ENCODE measurements around the gene UGT1A6. TPM values are rescaled to one million over a fixed set of nuclear protein-coding genes. Genes with fewer than 3 reads are reported as not detected.

UGT1A6 gene
- total and polyA plus RNA-seq, 12 donors: not detected

DNA sequence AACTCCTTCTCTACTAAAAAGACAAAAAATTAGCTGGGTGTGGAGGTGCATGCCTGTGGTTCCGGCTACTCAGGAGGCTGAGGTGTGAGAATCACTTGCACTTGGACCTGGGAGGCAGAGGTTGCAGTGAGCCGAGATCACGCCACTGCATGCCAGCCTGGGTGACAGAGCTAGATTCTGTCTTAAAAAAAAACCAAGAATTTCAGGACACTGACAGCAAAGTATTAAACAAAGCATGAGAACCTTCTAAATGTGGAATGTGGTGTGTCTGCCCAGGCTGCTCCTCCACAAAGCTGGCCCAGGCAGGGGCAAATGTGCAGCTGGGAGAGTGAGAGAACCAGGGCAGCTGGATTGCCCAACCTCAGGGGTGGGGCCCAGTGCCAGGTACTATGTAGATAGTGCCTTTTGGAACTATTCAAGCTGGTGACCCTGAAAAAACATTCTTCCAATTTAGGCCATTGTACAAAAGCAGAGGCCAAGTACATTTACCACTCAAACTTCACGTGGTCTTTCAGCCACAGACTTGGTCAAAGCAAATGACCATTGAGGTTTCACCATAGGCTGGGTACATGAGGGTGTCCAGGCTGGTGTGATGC is 13.3 kb downstream of the UGT1A6 start:
- TF ChIP-seq, protein P1, sequence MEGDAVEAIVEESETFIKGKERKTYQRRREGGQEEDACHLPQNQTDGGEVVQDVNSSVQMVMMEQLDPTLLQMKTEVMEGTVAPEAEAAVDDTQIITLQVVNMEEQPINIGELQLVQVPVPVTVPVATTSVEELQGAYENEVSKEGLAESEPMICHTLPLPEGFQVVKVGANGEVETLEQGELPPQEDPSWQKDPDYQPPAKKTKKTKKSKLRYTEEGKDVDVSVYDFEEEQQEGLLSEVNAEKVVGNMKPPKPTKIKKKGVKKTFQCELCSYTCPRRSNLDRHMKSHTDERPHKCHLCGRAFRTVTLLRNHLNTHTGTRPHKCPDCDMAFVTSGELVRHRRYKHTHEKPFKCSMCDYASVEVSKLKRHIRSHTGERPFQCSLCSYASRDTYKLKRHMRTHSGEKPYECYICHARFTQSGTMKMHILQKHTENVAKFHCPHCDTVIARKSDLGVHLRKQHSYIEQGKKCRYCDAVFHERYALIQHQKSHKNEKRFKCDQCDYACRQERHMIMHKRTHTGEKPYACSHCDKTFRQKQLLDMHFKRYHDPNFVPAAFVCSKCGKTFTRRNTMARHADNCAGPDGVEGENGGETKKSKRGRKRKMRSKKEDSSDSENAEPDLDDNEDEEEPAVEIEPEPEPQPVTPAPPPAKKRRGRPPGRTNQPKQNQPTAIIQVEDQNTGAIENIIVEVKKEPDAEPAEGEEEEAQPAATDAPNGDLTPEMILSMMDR (IDR thresholded peaks at IDR 0.05): no peak

DNA sequence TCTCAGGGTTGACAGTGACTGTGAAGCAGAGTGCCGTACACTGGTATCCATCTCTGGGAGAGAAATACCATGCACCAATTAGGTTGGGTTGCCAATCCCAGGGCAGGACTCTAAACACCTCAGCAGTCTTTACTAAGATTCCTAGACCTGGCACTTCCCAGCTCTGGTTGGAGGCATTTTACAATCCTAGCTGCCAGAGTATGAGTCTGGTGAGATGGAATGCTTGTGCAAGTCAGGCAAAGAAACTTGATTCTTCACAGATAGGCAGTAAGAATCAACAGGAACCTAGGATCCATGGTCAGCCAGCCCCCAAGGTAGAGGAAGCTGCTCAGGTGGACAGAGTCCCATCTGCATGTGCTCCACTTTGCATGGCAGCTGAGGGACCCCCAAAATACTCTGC is 14.0 kb downstream of the UGT1A6 start:
- intact Hi-C loops (cut with DNase I): no loop called here
- ATAC-seq: no peak
- WGBS, 2 donors: 0 to 39% methylated on average over 1 of the region's 1 CpG
- H3K36me3 ChIP-seq: no peaks in the 10 kb centered on the region
- DNase-seq: no peak
- H3K27ac ChIP-seq: no peak overlapping the region
- peaks cover 0 to 15% (median 0%) of the 10 kb centered on the region in 11 donors for H3K9me3 ChIP-seq
- H3K4me3 ChIP-seq: no peak overlapping the region
- TF ChIP-seq, protein P1 (IDR thresholded peaks at IDR 0.05): no peak
- peaks cover 0 to 26% (median 0%) of the 10 kb centered on the region in 7 donors for H3K27me3 ChIP-seq
- H3K4me1 ChIP-seq: no peaks in the 10 kb centered on the region

More for the DNA sequence above, 13.3 kb downstream of the UGT1A6 start:
- Histone ChIP-seq H3K36me3 (no peaks in the 10 kb centered on the region), H3K4me1 (no peaks in the 10 kb centered on the region), H3K27me3 (peaks cover 0 to 22% (median 0%) of the 10 kb centered on the region in 7 donors), H3K4me3 (no peak overlapping the region), H3K27ac (no peak overlapping the region), H3K9me3 (peaks cover 0 to 15% (median 0%) of the 10 kb centered on the region in 11 donors)
- intact Hi-C loops (cut with DNase I): no loop called here
- no peak for DNase-seq
- 70% methylated on average over 4 of the region's 4 CpGs for WGBS, 2 donors
- no peak for ATAC-seq

DNA sequence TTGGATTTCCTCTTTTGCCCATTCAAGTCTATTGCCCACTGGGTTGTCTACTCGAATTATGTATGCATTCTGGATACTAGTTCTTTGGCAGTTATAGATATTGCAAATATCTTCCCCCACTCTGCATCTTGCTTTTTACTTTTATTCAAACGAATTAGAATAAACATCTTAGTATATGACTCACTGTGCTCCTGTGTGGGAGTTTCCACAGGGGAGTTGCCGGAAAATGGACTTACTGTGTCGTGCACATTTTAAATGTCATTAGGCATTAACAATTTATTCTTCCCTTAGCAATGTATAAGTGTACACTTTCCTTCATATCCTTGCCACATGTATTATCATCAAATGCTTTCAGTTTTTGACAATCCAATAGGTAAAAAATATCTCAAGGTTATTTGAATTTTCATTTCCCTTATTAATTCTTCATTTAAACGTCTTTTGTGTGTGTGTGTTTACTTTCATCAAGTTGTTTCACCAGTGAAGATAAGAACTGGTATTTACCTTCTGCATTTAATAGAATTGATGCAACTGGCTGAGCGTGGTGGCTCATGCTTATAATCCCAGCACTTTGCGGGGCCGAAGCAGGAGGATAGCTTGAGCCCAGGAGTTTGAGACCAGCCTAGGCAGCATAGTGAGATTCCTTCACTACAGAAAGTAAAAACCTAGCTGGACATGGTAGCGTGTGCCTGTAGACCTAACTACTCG is 15.4 kb downstream of the UGT1A6 start:
- H3K36me3 ChIP-seq: no peaks in the 10 kb centered on the region
- peaks cover 0 to 15% (median 0%) of the 10 kb centered on the region in 11 donors for H3K9me3 ChIP-seq
- intact Hi-C loops (cut with DNase I): no loop called here
- ATAC-seq (no peak), DNase-seq (no peak)
- no peak overlapping the region for H3K4me3 ChIP-seq
- peaks cover 0 to 26% (median 0%) of the 10 kb centered on the region in 7 donors for H3K27me3 ChIP-seq
- no peak overlapping the region for H3K27ac ChIP-seq
- H3K4me1 ChIP-seq: no peaks in the 10 kb centered on the region
- WGBS, 2 donors: 68 to 72% methylated on average over 10 of the region's 10 CpGs
- TF ChIP-seq, protein P1 (IDR thresholded peaks at IDR 0.05): no peak

DNA sequence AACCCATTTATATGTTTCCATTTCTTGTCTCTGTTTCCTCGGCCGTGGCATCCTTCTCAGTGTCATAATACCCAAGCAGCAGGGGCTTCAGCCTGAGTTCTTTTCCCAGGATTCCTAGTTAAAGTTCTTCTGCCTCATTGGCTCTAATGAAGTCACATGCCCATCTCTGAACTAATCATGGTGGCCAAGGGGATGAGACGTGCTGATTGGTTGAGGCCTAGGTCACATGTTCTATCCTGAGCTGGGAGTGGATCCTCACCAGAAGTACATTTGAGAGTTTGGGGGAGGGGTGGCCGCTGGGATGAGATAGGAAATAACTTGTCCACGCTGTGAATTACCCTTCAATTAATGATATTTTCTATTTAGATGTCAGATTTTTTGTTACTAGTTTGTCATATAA is 16.3 kb downstream of the UGT1A6 start:
- ATAC-seq (no peak), DNase-seq (no peak)
- Histone ChIP-seq H3K4me3 (no peak overlapping the region), H3K36me3 (no peaks in the 10 kb centered on the region), H3K4me1 (no peaks in the 10 kb centered on the region), H3K9me3 (peaks cover 0 to 8% (median 0%) of the 10 kb centered on the region in 11 donors), H3K27ac (no peak overlapping the region), H3K27me3 (peaks cover 0 to 26% (median 0%) of the 10 kb centered on the region in 7 donors)
- 85% methylated on average over 5 of the region's 5 CpGs for WGBS, 2 donors
- intact Hi-C loops (cut with DNase I): no loop called here
- TF ChIP-seq, protein P1 (IDR thresholded peaks at IDR 0.05): no peak

Measured in heart right ventricle (tissue), 16 donors.